Activated CD4-positive, alpha-beta T cell treated with anti-CD3 and anti-CD28 coated beads, Interleukin-2, amount 50 U/mL, for 16 hours (primary cell): Measurements from ENCODE around the gene MCUB.
"Not testable (repeated sequence)": the region's sequence is repeated elsewhere in the genome, so short reads cannot be mapped to it uniquely, and the experiment has no call there.

Experiments used
- DNase-seq: peaks from one replicate; pipeline ENCODE4 v3.0.0-alpha.2; 2020

The MCUB gene

DNA sequence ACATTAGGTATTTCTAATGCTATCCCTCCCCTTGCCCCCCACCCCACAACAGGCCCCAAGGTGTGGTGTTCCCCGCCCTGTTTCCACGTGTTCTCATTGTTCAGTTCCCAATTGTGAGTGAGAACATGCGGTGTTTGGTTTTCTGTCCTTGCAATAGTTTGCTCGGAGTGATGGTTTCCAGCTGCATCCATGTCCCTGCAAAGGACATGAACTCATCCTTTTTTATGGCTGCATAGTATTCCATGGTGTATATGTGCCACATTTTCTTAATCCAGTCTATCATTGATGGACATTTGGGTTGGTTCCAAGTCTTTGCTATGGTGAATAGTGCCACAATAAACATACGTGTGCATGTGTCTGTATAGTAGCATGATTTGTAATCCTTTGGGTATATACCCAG is 20.0 kb downstream of the MCUB start:
- not testable (repeated sequence) for DNase-seq

DNA sequence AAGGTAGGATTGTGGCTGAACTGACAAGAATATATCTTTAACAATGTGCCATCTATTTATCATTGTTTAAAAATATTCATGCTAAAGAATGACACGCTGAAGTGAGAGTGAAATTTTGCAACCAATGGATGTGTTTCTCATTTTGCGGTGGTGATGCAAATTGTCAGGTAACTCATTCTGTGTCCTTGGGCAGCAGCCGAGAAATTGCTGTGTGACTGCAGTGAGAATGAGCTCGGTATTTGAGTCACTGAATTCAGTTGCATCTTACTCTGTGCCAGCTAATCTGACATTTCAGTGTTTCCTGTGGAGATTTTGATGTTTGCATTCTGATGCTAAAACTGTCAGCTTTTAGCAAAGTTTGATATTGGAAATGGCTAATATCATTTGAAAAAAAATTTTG is 28.1 kb downstream of the MCUB start:
- DNase-seq = peak; percentile 81

DNA sequence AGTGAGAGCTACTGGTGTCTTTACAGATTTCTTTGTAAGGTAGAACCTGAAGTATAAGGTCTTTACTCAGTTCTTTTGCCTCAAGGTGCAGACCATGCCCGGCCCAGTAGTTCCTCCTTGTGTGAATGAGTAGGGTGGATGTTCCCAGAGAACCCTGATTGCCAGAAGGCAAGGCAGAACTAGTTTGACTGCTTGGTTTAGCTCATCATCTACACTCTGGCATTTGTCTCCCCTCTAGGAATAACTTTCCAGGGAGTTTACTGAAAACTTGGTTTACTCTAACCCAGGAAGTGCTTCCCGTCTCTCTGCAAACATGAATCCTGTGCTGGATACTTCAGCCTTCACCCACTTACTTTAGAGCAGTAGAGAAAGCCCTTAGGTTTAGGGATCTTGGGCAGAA is 29.1 kb downstream of the MCUB start:
- DNase-seq = no peak

DNA sequence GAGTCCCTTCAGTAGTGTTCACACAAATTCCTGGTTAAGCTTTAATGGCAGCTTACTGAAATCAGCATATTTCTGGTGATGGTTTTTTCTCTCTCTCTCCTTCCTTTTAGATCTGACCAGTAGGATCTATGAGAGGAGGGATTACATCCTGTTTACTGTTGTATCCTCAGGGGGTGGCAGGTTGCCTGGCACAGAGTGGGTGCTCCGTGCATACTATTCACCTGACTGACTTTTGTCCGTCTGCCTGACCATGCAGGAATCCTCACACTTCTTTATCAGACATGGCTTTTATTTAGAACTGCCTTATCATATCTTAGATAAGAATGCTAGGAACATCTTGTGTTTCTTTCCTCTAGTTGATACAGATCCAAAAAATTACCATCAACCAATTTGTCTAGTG is 29.6 kb downstream of the MCUB start:
- no peak for DNase-seq

DNA sequence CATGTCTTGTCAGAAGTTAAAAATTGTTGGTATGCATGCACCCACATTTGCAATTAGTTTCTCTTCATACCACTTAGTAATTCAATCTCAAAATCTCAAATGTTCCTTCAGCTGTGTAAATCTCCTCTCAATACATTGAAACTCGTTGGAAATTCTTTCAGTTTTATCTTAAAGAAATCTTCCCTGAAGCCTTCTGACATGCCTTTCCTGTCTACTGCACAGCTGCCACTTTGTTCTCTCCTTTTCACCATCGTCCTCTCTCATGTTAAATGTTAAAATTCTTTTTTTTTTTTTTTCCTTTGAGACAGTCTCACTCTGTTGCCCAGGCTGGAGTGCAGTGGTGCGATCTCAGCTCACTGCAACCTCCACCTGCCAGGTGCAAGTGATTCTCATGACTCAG is 30.9 kb downstream of the MCUB start:
- no peak for DNase-seq

DNA sequence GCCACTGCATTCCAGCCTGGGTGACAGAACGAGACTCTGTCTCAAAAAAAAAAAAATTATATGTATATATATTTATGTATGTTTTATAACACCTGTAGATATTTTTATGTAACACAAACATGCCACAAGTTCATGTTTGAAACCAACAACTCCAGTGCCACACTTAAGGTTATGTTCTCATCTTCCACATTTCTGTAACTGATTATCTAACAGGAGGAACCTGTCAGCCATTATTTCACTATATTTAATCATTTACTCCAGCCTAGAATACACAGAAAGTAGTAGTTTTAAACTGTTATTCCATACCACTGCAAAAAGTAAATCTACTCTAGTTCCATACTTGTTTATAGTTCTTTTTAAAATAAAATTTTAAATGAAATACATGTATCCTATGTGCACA is 32.3 kb downstream of the MCUB start:
- no peak for DNase-seq

DNA sequence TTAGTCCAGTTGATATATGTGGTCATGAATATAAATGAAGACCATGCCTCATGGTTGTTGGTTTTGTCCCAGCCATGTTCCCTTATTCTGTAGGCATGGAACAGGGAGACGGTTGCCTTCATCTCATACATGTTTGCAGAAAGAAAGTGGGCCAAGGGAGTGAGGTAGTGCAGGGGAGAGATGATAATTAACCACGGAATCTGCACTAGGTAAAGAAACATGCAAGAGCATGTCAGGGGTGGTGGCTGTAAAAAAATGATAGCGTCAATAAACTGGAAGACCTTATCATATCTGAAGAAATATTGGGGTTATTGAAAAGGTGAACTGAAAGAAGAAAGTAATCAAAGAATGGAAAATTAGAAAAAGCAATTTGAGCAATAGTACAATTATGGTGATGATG is 35.1 kb downstream of the MCUB start:
- DNase-seq = not testable (repeated sequence)

DNA sequence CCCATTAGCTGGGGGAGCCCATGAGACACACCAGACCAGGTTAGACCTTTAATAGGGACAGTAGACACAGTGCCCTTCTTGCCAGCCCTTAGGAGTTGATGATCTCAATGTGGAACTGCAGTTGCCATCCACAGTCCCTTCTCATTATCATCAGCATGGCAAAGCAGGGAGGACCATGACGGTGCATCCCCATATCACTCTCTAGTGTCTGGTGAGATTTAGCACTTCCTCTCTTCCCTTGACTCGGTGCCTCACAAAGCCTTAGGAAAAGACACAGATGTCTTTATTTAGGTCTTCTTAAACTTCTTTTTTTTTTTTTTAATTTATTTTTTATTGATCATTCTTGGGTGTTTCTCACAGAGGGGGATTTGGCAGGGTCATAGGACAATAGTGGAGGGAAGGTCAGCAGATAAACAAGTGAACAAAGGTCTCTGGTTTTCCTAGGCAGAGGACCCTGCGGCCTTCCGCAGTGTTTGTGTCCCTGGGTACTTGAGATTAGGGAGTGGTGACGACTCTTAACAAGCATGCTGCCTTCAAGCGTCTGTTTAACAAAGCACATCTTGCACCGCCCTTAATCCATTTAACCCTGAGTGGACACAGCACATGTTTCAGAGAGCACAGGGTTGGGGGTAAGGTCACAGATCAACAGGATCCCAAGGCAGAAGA is 36.5 kb downstream of the MCUB start:
- not testable (repeated sequence) for DNase-seq

DNA sequence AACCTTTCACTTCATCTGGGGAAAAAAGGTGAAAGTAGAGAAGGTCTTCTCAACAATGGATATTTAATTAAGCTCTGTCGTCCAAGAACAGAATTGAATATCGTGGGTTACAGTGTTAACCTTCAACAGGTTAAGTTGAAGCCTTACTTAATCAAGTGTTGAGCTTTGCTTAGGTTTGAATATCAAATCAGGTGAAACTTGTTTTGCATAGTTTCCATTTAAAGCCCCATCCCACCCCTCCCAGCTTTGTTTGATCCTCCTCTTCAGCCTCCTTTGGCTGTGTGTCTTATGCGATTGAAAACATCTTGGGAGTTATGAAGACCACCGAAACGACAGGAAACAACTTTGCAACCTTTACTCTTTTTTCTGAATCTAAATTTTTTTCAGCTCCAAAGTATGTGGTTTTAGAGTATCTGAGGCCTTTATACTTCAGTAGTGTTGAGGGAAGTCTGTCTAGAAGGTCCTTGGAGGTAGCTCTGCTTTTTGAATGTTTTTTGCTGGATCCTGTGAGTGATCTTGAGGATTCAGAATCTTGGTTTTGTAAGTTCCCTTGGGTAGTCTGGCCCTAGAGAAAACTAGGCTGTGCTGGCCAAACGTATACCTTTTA is 39.1 kb downstream of the MCUB start:
- DNase-seq = no peak

DNA sequence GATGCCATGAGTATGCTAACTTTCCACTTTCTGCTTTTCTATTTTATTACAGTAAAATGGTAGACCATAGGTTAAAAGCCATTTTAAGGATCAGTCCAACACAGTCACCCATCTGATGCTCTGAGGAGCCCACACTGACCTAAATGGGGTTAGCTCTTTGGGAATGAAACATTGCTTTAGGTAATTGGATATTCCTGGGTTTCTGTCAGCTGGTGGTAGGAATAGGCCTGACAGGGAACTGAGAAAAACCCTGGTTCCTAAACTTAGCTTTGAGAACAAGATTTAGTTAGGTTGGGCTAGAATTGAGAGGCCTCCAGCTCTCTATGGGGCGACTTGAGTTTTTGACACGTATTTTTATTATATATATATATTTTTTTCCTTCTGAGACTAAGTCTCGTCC is 40.4 kb downstream of the MCUB start:
- DNase-seq = no peak

DNA sequence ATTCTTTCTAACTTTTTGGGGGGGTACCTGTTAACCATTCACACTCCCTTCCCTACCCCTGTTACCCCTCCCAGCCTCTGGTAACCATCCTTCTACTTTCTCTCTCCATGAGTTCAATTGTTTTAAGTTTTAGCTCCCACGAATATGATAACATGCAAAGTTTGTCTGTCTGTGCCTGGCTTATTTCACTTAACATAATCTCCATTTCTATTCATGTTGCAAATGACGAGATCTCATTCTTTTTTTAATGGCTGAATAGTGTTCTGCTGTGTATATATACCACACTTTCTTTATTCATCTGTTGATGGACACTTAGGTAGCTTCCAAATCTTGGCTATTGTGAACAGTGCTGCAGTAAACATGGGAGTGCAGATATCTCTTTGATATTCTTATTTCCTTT is 41.3 kb downstream of the MCUB start:
- no peak for DNase-seq

DNA sequence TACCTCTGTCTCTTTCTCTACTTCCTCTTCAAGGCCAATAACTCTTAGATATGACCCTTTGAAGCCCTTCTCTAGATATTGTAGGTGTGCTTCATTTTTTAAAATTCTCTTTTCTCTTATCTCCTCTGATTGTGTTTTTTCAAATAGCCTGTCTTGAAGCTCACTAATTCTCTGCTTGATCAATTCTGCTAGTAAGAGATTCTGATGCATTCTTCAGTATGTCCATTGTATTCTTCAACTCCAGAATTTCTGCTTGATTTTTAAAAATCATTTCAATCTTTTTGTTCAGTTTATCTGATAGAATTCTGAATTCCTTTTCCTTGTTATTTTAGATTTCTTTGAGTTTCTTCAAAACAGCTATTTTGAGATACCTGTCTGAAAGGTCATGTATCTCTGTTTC is 47.9 kb downstream of the MCUB start:
- DNase-seq = no peak

DNA sequence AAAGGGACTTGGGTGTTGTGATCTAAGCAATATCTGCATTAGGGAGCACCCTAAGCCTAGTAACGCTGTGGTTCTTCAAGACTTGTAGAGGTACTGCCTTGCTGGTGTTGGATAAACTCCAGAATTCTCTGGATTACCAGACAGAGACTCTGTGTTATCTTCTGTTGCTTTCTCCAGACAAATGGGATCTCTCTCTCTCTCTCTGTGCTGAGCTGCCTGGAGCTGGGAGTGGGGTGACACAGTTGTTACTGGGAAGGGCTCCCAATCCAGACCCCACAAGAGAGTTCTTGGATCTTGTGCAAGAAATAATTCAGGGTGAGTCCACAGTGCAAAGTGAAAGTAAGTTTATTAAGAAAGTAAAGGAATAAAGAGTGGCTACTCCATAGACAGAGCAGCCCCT is 48.8 kb downstream of the MCUB start:
- no peak for DNase-seq

DNA sequence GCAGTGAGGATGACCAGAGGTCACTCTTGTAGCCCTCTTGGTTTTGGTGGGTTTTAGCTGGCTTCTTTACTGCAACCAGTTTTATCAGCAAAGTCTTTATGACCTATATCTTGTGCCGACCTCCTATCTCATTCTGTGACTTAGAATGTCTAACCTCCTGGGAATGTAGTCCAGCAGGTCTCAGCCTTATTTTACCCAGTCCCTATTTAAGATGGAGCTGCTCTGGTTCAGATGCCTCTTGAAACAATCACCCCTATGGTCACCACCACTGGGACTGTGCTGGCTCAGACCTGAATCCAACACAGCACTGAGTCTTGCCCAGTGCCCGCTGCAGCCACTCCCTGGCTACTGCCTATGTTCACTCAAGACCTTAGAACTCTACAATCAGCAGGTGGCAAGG is 49.4 kb downstream of the MCUB start:
- no peak for DNase-seq

DNA sequence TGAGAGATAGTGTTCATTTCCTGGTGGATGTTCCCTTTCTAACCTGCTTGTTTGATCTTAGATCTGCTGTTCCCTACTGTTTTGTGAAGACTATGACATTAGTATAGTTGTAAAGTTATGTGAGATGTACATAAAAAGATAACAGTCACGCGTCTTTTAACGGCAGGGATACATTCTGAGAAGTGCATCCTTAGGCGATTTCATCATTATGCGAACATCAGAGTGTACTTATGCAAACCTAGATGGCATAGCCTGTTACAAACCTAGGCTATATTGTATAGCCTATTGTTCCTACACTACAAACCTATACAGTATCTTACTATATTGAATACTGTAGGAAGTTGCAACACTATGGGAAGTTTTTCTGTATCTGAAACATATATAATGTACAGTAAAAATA is 50.4 kb downstream of the MCUB start:
- DNase-seq = no peak

DNA sequence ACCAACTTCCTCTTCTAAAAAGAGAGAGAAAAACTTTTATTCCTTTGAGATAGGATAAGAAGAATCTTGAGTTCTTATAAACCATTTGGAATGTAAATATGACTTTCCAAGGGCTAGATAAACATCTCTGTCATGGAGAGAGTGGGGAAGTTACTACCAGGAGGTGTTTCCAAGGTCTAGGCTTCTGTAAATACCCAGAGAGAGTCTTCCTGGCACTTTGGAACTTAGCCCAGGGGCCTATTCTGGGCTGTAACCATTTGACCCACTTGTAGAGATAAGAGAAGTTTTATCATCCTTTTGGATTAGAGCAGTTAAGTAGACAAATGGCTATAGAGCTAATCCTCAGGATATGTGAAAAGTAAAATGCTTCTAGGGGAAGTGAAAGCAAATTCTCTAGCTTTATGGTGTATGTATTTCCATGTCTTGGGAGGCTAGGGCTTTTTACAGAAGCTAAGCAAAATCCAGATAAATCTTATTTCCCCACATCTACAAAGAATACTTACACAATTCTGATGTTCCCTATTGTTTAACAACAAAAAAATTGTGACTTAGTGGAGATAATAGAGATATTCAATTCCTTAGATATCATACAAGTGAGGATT is 51.1 kb downstream of the MCUB start:
- DNase-seq = no peak

DNA sequence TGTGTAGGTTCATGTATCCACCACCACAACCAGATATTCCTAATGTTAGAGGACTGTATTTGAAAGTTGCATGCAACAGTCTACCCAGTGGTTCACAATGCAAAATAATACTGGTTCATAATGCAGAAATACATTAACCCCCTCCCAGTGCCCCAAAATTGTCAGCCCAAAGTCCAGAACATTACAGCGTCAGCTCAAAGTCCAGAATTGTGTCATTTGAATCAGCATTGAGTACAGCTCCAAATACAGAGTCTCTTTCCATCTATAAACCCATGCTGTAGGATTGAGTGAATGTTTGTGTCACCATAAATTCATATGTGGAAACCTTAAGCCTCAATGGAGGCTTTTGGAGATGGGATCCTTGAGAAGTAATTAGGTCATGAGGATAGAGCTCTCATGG is 54.0 kb downstream of the MCUB start:
- DNase-seq = no peak

DNA sequence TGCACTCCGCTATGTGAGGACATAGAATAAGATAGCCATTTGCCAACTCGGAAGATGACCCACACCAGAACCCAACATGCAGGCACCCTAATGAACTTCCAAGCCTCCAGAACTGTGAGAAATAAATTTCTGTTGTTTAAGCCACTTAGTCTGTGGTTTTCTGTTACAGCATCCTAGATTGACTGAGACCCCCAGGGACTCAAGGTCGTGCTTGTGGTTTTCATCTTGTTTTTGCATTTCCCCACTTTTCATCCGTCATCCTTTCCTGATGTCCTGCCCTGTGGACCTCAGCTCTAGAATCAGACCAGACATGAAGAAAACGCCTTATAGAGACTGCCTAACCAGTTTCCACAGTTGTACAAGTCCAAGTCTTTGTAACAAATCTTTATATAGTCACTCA is 54.4 kb downstream of the MCUB start:
- no peak for DNase-seq

DNA sequence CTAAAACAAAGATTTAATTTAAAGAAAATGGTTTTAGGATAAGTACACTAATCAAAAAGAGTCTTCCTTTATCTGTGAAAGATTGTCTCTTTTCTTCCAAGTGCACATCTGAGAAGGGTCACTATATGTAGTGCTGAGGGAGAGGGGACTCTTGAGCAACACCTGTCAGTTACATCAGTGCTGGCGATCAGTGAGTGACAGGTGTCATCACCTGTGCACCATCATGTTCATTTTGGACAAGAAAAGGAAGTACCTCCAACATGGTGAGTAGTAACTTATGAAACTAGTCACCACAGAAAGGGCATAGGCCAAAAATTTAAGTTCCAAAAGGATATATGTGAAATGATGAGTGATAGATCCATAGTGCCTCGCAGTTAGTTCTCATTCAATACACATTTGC is 55.7 kb downstream of the MCUB start:
- no peak for DNase-seq

DNA sequence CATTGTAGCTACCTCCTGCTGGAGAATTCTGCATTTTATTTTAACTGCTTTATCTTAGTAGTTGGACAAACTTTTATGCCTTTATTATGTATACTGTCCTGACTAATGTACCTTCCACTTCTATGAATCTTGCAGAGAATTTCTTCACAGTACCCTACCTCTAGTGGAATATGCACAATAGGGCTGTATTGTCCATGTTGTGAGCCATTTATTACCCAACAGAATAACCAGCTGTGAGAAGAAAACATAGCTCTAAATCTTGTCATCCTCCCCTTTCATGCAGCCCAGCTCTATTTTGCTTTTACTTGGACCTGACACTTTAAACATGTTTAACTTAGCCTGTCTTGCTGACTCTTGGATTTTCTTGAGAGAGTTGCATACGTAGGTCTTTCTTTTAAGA is 56.2 kb downstream of the MCUB start:
- DNase-seq = no peak

DNA sequence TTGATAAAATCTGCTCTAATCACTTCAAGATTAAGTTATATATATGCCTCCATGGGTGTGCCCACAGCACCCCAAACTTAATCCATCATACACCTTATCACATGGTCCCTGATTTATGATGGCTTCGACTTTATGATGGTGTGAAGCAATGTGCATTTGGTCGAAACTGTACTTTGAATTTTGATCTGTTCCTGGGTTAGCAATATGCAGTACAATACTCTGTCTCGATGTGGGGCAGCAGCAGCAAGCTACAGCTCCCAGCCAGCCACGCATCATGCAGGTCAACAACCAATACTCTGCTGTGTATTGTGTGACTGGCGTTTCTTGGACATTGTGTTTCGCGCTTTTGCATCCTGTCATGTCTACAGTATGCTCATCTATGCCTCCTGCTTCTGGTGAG is 62.6 kb downstream of the MCUB start:
- no peak for DNase-seq

DNA sequence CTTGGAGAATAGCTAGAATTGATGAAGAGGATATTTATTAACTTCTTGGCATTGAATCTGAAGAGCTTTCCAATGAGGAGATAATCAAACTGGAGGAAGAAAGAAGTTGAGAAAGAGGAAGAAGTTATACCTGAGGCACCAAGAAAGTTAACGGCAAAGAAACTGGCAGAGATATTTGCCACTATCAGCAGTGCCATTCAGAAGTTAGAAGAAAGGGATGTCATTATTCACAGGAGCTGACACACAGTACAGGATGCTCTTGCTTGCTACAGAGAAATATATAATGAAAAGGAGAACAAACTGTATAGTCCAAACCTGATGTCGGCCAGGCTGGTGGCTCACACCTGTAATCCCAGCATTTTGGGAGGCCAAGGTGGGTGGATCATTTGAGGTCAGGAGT is 64.5 kb downstream of the MCUB start:
- no peak for DNase-seq

DNA sequence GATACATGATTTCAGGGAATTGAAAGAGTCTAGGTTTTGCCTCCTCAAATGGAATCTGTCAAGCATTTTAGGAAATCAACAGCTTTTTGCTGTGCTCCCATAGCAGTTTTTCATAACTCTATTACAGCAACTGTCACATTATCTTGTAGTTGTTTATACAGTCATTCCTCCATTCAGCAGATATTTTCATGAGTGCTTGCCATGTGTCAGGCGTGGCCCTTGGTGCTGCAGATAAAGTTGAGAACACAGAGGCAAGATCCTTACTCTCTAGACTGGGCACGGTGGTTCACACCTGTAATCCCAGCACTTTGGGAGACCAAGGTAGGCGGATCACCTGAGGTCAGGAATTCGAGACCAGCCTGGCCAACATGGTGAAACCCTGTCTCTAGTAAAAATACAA is 67.3 kb downstream of the MCUB start:
- DNase-seq = no peak

DNA sequence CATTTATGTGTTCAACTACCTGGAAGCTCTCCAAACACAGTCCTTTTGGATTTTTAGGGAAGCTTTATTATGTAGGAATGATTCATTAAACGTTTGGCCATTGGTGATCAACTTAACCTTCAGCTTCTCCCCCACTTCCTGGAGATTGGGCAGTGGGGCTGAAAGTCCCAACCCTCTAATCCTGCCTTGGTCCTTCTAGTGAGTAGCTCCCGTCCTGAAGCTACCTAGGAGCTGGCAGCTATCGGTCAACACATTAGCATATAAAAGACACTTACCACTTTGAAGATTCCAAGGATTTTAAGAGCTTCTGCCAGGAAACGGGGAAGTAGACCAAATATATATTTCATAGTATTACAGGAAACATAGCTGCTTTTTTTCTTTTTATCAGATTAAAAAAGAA is 69.7 kb downstream of the MCUB start:
- no peak for DNase-seq

DNA sequence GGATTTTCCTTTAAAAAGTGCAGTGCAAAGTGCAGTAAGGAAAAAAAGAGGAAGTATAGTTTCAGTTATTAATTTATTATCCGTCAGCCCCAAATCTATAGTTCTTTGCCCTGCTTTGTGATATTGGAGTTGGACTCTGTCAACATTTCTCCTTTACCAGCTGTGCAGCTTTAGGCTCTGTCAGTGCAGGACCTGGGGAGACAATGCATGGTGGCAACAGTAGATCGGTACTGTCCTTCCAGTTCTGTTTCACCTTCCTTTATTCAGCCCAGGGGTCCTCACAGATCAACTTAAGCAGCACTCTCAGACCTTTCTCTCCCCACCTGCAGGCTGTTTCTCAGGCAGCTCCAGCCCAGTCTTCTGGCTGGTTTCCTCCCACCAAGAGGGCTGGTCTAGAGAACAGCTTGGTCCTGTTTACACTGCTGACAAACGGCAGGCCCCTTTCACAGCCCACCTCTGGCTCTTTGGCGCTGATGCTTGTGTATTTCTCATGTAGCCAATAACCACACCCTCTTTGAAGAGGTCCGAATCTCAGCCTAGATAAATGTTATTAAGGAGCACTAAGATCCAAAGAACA is 71.6 kb downstream of the MCUB start:
- no peak for DNase-seq
